CD4-positive, alpha-beta T cell treated with Interleukin-10 for 1 hour (primary cell): ENCODE results near the gene FRMPD1.

Experiments used
- DNase-seq: peaks from one replicate; pipeline ENCODE4 v3.0.0-alpha.2; 2020

Gene FRMPD1

GRCh38 chr9:37683531-37684371 lies 33.0 kb downstream of the FRMPD1 start:
- DNase-seq: no peak

- DNase-seq: no peak
These were observed 42.0 kb downstream of the FRMPD1 start for GRCh38 chr9:37692622-37693221.

DNA sequence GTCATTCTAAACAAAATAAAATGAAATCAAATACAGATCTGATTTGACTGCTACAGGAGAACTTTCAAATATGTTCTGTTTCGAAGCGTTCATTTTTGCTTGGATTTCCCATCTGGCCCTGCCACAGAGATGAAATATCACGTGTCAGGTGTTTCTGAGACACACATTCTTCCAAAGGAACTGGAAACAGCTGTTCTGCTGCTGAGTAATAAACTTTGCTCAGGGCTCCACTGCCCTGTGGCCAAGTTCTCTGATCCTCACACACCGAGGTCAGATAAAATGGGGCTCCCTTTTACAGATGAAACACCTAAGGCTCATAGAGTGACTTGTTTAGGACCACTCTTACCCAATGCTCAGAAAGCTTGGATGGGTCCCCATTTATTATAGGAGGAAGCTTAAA lies 42.5 kb downstream of the FRMPD1 start:
- DNase-seq: no peak

DNA sequence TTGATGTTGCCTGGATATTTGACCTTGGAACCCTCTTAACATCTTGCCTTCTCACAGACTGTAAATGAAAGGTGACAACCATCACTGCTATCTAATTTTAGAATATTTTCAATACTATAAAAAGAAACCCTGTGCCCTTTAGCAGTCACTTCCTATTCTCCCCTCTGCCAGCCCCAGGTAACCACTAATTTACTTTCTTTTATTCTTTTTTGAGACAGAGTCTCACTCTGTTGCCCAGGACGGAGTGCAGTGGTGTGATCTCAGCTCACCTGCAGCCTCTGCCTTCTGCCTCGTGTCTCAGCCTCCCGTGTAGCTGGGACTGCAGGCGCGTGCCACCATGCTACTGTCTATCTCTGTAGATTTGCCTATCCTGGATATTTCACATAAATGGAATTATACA lies 43.6 kb downstream of the FRMPD1 start:
- no peak for DNase-seq

GRCh38 chr9:37696528-37696927 lies 45.8 kb downstream of the FRMPD1 start:
- no peak for DNase-seq

- no peak for DNase-seq
These were observed 49.4 kb downstream of the FRMPD1 start for GRCh38 chr9:37700131-37700530.

- no peak for DNase-seq
These were observed 50.1 kb downstream of the FRMPD1 start for GRCh38 chr9:37700900-37701299.

DNA sequence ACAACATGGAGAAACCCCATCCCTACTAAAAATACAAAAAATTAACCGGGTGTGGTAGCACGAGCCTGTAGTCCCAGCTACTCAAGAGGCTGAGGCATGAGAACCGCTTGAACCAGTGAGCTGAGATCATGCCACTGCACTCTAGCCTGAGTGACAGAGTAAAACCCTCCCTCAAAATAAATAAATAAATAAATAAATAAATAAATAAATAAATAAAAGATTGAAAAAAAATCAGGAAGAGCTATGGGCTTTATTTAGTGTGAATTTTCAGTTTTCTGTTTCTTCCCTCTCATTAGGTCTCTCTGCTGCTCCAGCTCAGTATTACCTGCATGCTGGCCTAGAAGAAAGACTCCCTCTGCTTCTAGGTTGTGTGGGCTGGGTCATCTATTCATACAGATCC lies 55.0 kb downstream of the FRMPD1 start:
- DNase-seq: no peak

- no peak for DNase-seq
These were observed 55.5 kb downstream of the FRMPD1 start for GRCh38 chr9:37706290-37706689.

- DNase-seq: no peak
These were observed 57.0 kb downstream of the FRMPD1 start for GRCh38 chr9:37707748-37708147.

DNA sequence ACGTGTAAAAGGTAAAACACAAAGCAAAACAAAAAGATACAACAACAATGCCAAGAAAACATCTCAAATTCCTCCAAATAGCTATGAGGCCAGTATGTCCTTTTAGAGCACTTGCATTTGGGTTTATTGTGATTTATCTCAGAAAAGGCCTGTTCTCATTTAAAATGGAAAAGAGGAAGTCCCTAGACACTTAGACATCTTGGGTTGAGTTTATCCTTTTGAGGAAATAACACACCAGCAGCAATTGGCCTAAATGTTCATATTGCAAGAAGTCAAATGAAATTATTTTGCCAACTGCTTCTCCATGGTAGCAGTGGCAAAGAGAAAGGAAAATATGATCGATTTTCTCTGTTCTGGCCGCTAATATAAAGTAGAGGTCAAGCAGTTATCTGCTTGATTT lies 59.3 kb downstream of the FRMPD1 start:
- DNase-seq: no peak

DNA sequence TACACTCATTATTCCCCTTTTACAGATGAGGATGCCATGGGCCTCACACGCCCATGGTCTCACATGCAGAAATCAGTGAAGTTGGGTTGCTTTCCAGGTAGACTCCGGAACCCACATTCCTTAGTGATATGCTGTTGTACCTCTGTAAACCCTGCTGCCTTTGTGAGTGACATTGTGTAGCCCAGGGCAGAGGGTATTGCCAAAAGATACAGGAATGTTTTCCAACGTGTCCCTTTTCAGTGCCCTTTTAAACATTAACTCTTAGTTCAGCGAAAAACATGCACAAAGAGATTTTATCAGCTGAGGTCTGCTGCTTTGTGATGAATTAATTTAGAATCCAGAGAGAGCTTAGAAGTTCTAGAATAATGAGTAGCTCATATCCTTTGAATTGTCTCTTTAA lies 64.5 kb downstream of the FRMPD1 start:
- DNase-seq: no peak

DNA sequence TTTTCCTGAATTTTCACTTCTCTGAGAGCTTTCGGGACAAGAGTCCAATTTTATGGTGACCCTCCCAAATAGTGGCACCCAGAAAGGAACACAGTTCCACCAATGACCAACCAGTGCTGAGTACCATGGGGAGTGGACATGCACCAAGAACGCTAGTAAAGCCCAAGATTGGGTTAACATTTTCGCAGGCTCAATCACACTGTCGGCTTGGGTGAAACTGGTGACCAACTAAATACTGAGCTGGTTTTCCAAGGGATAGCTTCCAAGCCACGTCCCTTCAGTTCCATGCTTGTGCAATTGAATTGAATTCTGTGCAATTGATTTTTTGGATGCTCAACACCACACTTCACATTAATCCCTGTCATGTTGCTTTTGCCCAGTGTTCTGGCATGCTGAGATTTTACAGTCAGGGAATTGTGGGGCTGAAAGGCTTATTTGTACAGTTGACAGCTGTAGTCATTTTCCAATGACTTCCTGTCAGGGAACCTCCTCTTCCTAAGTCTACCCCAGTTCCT lies 65.3 kb downstream of the FRMPD1 start:
- no peak for DNase-seq

DNA sequence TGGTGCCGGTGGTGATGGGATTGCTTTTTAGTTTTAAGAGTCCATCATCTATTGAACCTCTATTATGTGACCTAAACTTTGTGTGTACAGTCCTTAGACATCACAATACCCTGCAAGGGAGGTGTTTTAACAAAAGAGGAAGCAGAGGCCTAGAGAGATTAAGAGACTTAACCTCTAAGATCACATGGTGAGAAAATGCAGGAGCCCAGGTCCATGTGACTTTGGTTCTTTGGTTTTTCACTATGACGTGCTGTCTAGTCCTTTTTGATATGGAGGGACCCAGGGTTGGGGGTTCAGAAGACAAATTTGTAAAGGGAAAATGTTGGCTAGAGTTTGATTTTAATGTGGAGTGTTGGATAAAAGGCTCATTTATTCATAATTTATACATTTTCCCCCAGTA lies 68.8 kb downstream of the FRMPD1 start:
- no peak for DNase-seq

DNA sequence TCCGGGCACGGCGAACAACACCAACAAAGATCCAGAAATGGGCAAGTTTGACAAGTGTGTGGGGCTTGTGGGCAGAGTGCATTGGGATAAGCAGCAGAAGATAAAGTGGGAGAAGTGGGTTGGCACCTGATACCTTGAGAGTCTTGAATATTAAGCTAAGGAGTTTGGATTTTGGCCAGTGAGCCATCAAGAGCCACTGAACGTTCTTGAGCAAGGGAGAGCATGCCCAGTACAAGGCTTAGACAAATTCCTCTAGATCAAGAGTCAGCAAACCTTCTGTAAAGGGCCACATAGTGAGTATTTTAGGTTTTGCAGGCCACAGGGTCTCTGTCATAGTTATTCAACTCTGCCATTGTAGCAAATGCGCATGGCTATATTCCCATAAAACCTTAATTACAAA lies 76.3 kb downstream of the FRMPD1 start:
- DNase-seq: no peak

DNA sequence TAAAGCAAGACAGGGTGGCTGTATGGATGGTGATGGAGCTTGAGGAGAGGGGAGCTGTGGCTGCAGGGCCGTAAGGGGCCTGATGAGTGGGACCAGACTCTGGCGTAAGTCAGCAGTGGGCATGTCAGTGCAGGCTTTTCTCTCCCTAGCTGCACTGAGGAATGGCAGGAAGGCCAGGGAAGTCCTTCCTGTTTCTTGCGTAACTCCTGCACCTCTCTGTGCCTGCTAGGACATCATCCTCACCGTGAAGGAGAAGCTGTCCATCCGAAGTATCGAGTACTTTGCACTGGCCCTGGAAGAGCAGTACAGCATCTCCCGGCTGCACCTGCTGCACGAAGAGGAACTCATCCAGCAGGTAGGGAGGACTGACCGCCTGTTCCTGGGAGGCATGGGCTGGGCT lies 78.7 kb downstream of the FRMPD1 start:
- no peak for DNase-seq

GRCh38 chr9:37730256-37730655 lies 79.5 kb downstream of the FRMPD1 start:
- DNase-seq: no peak

GRCh38 chr9:37730839-37731238 lies 80.1 kb downstream of the FRMPD1 start:
- DNase-seq: no peak

- DNase-seq: no peak
These were observed 81.5 kb downstream of the FRMPD1 start for GRCh38 chr9:37732086-37732741.

GRCh38 chr9:37732952-37733351 lies 82.2 kb downstream of the FRMPD1 start:
- DNase-seq: no peak

DNA sequence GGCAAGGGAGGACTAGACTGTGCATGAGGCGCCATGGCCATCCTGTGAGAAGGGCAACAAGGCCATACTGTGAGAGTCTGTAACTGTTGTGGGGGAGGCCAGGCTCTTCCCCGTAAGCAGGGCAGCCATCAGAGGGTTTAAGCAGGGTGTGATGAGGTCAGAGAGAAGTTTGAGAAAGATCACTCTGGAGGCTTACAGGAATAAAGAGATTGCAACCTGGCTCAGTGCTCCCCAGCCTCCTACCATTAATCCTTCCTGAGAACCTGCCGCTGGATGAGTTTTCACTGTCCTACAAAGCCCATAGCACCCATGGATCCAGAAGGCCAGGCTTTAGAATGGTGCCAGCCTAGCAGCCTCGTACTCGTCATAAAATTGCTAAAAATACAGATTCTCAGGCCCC lies 88.5 kb downstream of the FRMPD1 start:
- DNase-seq: no peak

GRCh38 chr9:37740128-37740527 lies 89.4 kb downstream of the FRMPD1 start:
- no peak for DNase-seq

- no peak for DNase-seq
These were observed 90.0 kb downstream of the FRMPD1 start for GRCh38 chr9:37740631-37741328.
